HepG2 (cell line): ENCODE measurements around the gene ZNF155. TPM values are rescaled to one million over a fixed set of nuclear protein-coding genes. Genes with fewer than 3 reads are reported as not detected.
A peak's percentile ranks its signal among the peaks of the same experiment; 100 is the strongest.

Experiments used
- ASH2L ChIP-seq: fragments of 300-600, 200-600 bp; sonication (generic); IDR thresholded peaks from 2 replicates; pipeline ENCODE4 v1.7.0; 2017; ENCODE audit warnings: low read depth, mild to moderate bottlenecking, moderate library complexity, mixed read lengths, low read length; ENCODE audit not compliant: insufficient read length
- ATF5 ChIP-seq: sonication (generic); formaldehyde crosslinking; IDR thresholded peaks from 2 replicates; pipeline ENCODE4 v1.4.0; 2020; ENCODE audit warnings: mild to moderate bottlenecking, low read depth, missing genetic modification reagents
- DPF2 ChIP-seq: sonication (generic); formaldehyde crosslinking; IDR thresholded peaks from 2 replicates; pipeline ENCODE4 v1.4.0; 2020; ENCODE audit warnings: mild to moderate bottlenecking, low read depth, missing genetic modification reagents, borderline replicate concordance
- FLYWCH1 ChIP-seq: sonication (generic); formaldehyde crosslinking; IDR thresholded peaks from 2 replicates; pipeline ENCODE4 v1.8.1; 2023; ENCODE audit warnings: mild to moderate bottlenecking, missing genetic modification reagents
- FOSL1 ChIP-seq: sonication (generic); formaldehyde crosslinking; IDR thresholded peaks from 2 replicates; pipeline ENCODE4 v1.9.0; 2021; ENCODE audit warnings: missing genetic modification reagents, borderline replicate concordance
- FUBP1 ChIP-seq: sonication (generic); formaldehyde crosslinking; IDR thresholded peaks from 2 replicates; pipeline ENCODE4 v1.5.1; 2020; ENCODE audit warnings: missing genetic modification reagents, mild to moderate bottlenecking, borderline replicate concordance
- GPBP1L1 ChIP-seq: sonication (generic); formaldehyde crosslinking; IDR thresholded peaks from 2 replicates; pipeline ENCODE4 v1.5.0; 2020; ENCODE audit warnings: mild to moderate bottlenecking, missing genetic modification reagents
- PITX1 ChIP-seq: sonication (generic); formaldehyde crosslinking; IDR thresholded peaks from 2 replicates; pipeline ENCODE4 v1.5.1; 2020; ENCODE audit warnings: mild to moderate bottlenecking, missing genetic modification reagents
- SAFB2 ChIP-seq: sonication (generic); formaldehyde crosslinking; IDR thresholded peaks from 2 replicates; pipeline ENCODE4 v1.5.1; 2020; ENCODE audit warnings: missing genetic modification reagents, low read depth, mild to moderate bottlenecking, borderline replicate concordance
- SIX1 ChIP-seq: sonication (generic); formaldehyde crosslinking; IDR thresholded peaks from 2 replicates; pipeline ENCODE4 v1.4.0; 2020; ENCODE audit warnings: missing genetic modification reagents, borderline replicate concordance
- TRAFD1 ChIP-seq: sonication (generic); formaldehyde crosslinking; IDR thresholded peaks from 2 replicates; pipeline ENCODE4 v1.5.1; 2020; ENCODE audit warnings: missing genetic modification reagents, mild to moderate bottlenecking, borderline replicate concordance
- ZNF570 ChIP-seq: sonication (generic); formaldehyde crosslinking; IDR thresholded peaks from 2 replicates; pipeline ENCODE4 v1.4.0; 2020; ENCODE audit warnings: mild to moderate bottlenecking, missing genetic modification reagents, borderline replicate concordance
- ZNF574 ChIP-seq: sonication (generic); formaldehyde crosslinking; IDR thresholded peaks from 2 replicates; pipeline ENCODE4 v1.4.0; 2020; ENCODE audit warnings: missing genetic modification reagents
- ZNF687 ChIP-seq: sonication (generic); formaldehyde crosslinking; IDR thresholded peaks from 2 replicates; pipeline ENCODE4 v1.5.1; 2020; ENCODE audit warnings: mild to moderate bottlenecking, missing genetic modification reagents, moderate library complexity
- polyA plus RNA-seq, 8 experiments: library from polyadenylated mRNA; depleted of rRNA in 3 of 8; stranded (reverse) in 7 of 8; unstranded in 1 of 8; fragments of >200 nt; fragmentation: Illumina TruSeq in 4 of 8; extraction: Trizol in 4 of 8; gene quantifications; 2 replicates each; pipeline versions ENCODE4 v1.2.1 to v1.2.3, GENCODE V29; 2011 to 2016; ENCODE audit warnings: low read depth in 4 of 8, missing spikeins in 1 of 8, mixed read lengths in 1 of 8; ENCODE audit not compliant: insufficient read depth in 1 of 8
- total RNA-seq, 5 experiments: library from RNA; depleted of rRNA; stranded (reverse); fragments of >200 nt; fragmentation: Illumina TruSeq; extraction: Trizol; gene quantifications; 2 replicates each; pipeline ENCODE4 v1.2.3, GENCODE V29; 2016; ENCODE audit warnings: low read depth in 1 of 5

ZNF155 gene
- total and polyA plus RNA-seq, 2 of the 13 experiments (the other 11 are each of a cell fraction or from before 2014, with no cell fraction given) = 2.5 to 3.6 TPM

- TF ChIP-seq ZNF574 = peak; percentile 95
- no peak for TF ChIP-seq FUBP1 (CRISPR knock-in tag)
- TF ChIP-seq DPF2 = no peak
- no peak for TF ChIP-seq GPBP1L1 (CRISPR knock-in tag)
- TF ChIP-seq PITX1 (CRISPR knock-in tag) = 0 out of 2 replicates have a peak, but pooled peaks have one; percentile 23
- no peak for TF ChIP-seq FLYWCH1 (CRISPR knock-in tag)
- TF ChIP-seq FOSL1 (CRISPR knock-in tag) = no peak
- TF ChIP-seq ASH2L = peak; percentile 59
- TF ChIP-seq SIX1 (CRISPR knock-in tag) = no peak
- TF ChIP-seq ZNF570 (CRISPR knock-in tag) = no peak
- TF ChIP-seq ZNF687 (CRISPR knock-in tag) = peak; percentile 40
- TF ChIP-seq SAFB2 (CRISPR knock-in tag) = no peak
- TF ChIP-seq TRAFD1 = no peak
- no peak for TF ChIP-seq ATF5 (CRISPR knock-in tag)
Observed at GRCh38 chr19:43950834-43951645, 32.9 kb upstream of the ZNF155 start, which contains the start of gene ZNF221 (continued).
